ENCODE measurements around the gene EFNA1.

The EFNA1 gene, protein sequence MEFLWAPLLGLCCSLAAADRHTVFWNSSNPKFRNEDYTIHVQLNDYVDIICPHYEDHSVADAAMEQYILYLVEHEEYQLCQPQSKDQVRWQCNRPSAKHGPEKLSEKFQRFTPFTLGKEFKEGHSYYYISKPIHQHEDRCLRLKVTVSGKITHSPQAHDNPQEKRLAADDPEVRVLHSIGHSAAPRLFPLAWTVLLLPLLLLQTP

GRCh38 chr1:155127105-155127966 lies at the start of gene EFNA1:
TSS of gene EFNA1 (plus strand) at chr1:155127876. CDS start at chr1:155127978, 102 bp downstream.
- DNase-seq (ENCODE audit: low read depth), result peak; percentile 24

DNA sequence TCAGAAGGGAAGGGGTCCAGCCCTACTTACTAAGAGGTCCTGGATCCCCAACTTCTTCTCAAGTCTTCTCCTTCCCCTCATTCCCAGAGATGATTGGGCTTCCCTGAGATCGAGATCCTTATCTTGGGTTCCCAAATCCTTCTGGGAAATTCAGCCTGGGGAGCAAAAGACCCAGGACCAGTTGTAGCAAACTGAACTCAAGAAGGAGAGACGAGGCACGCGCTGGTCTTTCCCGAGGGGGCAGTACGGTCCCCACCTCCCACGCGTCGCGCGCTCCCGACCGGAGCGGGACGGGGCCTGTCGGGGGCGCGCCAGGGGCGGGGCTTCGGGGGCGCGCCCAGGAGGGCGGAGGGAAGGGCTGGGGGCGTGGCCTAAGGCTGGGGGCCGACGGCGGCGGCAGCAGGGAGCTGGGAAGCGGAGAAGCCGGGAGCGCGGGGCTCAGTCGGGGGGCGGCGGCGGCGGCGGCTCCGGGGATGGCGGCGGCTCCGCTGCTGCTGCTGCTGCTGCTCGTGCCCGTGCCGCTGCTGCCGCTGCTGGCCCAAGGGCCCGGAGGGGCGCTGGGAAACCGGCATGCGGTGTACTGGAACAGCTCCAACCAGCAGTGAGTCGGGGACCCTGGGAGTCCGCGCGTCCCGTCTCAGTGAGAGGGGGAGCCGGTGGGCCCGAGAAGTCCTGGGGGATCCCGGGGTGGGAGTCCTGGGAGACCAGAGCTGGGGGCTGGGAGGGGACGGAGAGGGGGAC lies 49.0 kb upstream of the EFNA1 start, which contains the start of gene EFNA3:
TSS of gene EFNA3 (plus strand) at position 369 of the 741 bp plus-strand sequence. CDS start at position 474, 105 bp downstream.
- DNase-seq (ENCODE audit: low read depth), result peak; percentile 51

- DNase-seq (ENCODE audit: low read depth), result no peak
Measured at GRCh38 chr1:155079210-155079486, 48.5 kb upstream of the EFNA1 start.

- no peak for DNase-seq (ENCODE audit: low read depth)
Measured at GRCh38 chr1:155079487-155080311, 48.0 kb upstream of the EFNA1 start.

DNA sequence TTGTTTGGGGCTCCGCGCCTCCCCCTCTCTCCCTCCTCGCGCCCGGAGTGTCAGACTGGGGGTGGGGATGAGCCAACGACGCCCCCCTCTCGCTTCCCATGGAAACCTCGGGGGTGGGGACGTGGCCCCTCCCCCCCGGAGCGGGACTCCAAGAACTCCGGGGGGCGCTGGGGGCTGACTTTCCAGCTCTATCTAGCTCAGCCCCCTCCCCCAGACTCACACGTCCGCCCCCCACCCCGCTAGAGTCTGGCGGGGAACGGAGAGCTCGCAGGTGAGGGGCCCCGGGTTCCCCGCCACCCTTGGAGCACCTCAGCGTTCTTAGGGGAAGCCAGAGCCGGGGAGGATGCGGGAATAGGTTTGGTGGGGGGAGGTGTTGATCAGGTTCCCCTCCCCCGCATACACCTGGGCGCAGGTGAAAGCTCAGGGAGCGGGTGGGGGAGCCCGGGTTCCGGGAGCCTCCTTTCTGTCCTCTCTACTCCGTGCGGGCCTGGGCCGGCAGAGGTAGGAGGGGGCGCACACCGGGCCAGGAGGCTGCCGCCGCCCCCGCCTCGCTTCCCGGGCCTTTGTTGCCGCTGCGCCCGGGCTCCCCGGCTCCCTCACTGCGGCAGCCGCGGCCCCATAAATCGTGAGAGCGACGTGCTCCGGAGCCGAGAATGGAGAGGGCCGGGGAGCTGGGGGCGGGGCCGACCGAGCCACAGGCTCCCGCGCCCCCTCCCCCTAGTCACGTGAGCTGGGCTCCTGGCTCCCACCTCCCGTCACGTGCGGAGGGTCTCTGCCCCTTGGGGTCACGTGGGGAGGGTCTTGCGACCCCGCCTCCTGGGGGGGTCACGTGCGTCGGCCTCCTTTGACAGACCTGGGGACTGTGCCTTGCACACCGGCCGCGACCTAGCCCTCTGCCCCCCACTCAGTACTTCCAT lies 47.1 kb upstream of the EFNA1 start:
- DNase-seq (ENCODE audit: low read depth), result no peak

- no peak for DNase-seq (ENCODE audit: low read depth)
Measured at GRCh38 chr1:155081472-155082300, 46.0 kb upstream of the EFNA1 start.

- no peak for DNase-seq (ENCODE audit: low read depth)
Measured at GRCh38 chr1:155082301-155083051, 45.2 kb upstream of the EFNA1 start.

GRCh38 chr1:155083052-155083541 lies 44.6 kb upstream of the EFNA1 start:
- DNase-seq (ENCODE audit: low read depth), result no peak

DNA sequence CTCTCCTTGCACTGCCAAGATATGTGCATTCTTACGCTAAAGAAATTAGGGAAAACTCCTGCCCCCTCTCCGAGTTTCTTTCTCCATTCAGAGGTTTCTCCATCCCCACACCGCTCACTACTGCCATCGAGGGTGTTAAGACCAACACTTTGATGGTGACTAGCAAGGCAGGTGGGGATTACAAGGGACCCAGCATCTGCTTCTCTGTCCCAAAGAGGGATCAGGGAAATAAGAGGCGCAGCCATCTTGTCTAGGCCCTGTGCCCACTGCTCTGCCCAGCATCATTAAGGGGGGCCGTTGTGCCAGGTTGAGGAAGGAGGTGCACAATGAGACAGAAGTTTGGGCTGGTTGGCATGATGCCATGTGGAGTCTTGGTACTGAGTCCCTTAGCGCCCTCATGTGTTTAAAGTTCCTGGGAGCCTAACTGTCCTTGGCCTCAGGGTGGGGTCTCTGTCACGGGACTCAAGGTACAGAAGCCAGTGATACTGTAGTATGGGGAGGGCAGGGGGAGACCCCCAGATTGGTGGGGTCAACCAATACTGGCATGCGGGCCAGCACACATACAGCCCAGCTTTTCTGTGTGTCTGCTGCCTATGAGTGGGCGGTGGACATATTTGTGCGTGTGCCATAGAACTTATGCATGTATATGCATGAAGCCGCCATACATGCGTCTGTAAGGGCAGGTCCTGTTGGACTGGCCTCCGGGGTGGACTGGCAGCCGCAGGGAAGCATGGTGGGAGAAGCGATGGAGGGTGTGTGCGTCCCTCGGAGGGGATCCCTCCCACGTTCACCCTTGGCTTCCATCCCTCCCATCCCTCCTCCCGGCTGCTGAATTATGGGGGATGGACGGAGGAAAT lies 43.6 kb upstream of the EFNA1 start:
- no peak for DNase-seq (ENCODE audit: low read depth)

DNA sequence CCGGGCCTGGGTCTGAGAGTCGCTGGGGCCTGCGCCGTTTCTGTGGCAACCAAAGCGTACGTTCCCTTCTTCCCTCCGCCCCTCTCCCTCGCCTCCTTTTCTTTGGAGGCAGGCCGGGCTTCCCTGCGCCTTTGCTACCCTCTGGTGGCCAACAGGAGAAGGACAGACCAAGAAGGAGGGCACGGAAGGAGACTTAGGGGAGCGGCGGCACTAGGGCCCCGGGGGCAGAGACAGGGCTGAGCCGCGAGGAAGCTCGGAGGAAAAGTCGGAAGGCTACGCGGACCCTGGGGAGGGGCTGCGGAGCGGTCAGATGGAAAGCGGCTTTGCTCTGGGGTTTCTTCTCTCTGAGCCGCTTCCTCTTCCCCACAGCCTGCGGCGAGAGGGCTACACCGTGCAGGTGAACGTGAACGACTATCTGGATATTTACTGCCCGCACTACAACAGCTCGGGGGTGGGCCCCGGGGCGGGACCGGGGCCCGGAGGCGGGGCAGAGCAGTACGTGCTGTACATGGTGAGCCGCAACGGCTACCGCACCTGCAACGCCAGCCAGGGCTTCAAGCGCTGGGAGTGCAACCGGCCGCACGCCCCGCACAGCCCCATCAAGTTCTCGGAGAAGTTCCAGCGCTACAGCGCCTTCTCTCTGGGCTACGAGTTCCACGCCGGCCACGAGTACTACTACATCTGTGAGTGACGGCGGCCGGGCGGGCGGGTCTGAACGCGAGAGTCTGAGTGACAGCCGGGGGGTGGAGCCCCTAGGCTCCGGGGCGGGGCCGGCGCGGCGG lies 42.8 kb upstream of the EFNA1 start:
- DNase-seq (ENCODE audit: low read depth), result peak; percentile 87

GRCh38 chr1:155085504-155086127 lies 42.1 kb upstream of the EFNA1 start:
- DNase-seq (ENCODE audit: low read depth), result peak; percentile 87

GRCh38 chr1:155086128-155086741 lies 41.4 kb upstream of the EFNA1 start:
- peak; percentile 55 for DNase-seq (ENCODE audit: low read depth)

- DNase-seq (ENCODE audit: low read depth), result no peak
Measured at GRCh38 chr1:155086856-155087535, 40.7 kb upstream of the EFNA1 start.

DNA sequence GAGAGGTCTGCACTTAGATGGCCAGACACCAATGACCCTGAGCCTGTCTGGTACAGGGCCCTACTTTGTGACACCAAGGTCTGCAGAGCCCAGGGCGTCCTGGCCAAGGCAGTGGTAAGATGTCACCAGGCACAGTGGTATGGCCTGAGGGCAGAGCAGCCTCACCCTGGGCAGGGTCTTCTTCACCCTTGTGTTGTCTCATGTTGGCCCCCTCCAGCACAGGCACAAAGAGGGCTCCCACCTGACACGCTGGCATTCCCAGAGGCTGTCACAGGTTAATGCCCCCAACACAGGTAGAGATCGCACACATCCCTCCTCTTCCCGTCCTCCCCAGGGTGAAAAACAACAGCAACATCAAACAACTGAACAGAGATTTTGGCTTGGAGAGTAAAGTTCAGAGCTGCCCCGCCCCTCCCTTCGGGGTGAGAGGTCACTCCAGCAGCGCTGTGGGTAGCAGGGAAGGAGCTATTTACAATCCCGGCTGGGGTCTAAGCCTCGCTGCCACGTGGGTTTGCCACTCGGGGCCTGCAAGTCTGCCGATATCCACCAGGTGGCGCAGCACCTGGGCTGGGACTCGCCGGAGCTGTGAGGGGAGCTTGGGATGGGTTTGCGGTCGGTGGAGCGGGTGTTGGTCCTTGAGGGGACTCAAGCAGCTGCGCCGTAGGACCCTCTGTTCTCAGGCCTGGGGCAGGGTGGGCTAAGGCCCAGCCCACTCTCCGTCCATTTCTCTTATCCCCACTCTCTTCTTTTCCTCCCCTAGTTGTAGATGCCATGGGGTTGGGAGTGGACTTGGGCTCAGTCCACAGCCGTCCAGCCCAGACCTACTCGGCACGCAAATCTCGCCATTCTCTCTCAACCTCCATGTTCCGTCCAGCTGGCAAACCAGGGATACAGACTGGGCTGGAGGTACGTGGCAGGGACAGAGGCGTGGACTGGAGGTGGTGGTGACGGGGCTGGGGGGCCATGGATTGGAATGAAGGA lies 36.3 kb upstream of the EFNA1 start:
- DNase-seq (ENCODE audit: low read depth), result peak; percentile 72

Data from stimulated activated CD4-positive, alpha-beta T cell treated with anti-CD3 and anti-CD28 coated beads, Interleukin-2, amount 100 ng/mL, for 4 hours (primary cell).